ENCODE data around the gene NR1H3.
A peak's percentile ranks its signal among the peaks of the same experiment; 100 is the strongest.

The NR1H3 gene

GRCh38 chr11:47243454-47243853 is 14.3 kb upstream of the NR1H3 start:
- no peak for DNase-seq (ENCODE audit: low read depth in 3 of 3, low spot score in 1 of 3)

- DNase-seq (ENCODE audit: low read depth in 3 of 3, low spot score in 1 of 3) = no peak
These were observed 13.1 kb upstream of the NR1H3 start for GRCh38 chr11:47244448-47245350.

GRCh38 chr11:47245611-47246357 is 12.0 kb upstream of the NR1H3 start:
- no peak for DNase-seq (ENCODE audit: low read depth in 3 of 3, low spot score in 1 of 3)

- no peak for DNase-seq (ENCODE audit: low read depth in 3 of 3, low spot score in 1 of 3)
These were observed 10.3 kb upstream of the NR1H3 start for GRCh38 chr11:47247502-47247901.

GRCh38 chr11:47248304-47248663 is 9.5 kb upstream of the NR1H3 start:
- DNase-seq (ENCODE audit: low read depth in 3 of 3, low spot score in 1 of 3) = no peak

GRCh38 chr11:47248664-47249377 is 9.0 kb upstream of the NR1H3 start, which contains the start of gene ACP2:
TSS of gene ACP2 (minus strand) at chr11:47248814. CDS start at chr11:47248789, 25 bp downstream.
- peak; percentile 71 to 75 (median 74) for DNase-seq (ENCODE audit: low read depth in 3 of 3, low spot score in 1 of 3)

- DNase-seq (ENCODE audit: low read depth in 3 of 3, low spot score in 1 of 3) = no peak
These were observed 8.4 kb upstream of the NR1H3 start for GRCh38 chr11:47249378-47249715.

GRCh38 chr11:47251751-47252150 is 6.0 kb upstream of the NR1H3 start:
- DNase-seq (ENCODE audit: low read depth in 3 of 3, low spot score in 1 of 3) = no peak

- no peak for DNase-seq (ENCODE audit: low read depth in 3 of 3, low spot score in 1 of 3)
These were observed 4.1 kb upstream of the NR1H3 start for GRCh38 chr11:47253660-47254059.

GRCh38 chr11:47254386-47254785 is 3.4 kb upstream of the NR1H3 start:
- DNase-seq (ENCODE audit: low read depth in 3 of 3, low spot score in 1 of 3) = no peak

GRCh38 chr11:47256374-47256773 is 1.4 kb upstream of the NR1H3 start:
- no peak for DNase-seq (ENCODE audit: low read depth in 3 of 3, low spot score in 1 of 3)

GRCh38 chr11:47257177-47257516 is 649 bp upstream of the NR1H3 start:
- no peak for DNase-seq (ENCODE audit: low read depth in 3 of 3, low spot score in 1 of 3)

GRCh38 chr11:47258317-47258902 is 614 bp downstream of the NR1H3 start:
- no peak for DNase-seq (ENCODE audit: low read depth in 3 of 3, low spot score in 1 of 3)

- no peak for DNase-seq (ENCODE audit: low read depth in 3 of 3, low spot score in 1 of 3)
These were observed 1.6 kb downstream of the NR1H3 start for GRCh38 chr11:47259232-47259977.

- DNase-seq (ENCODE audit: low read depth in 3 of 3, low spot score in 1 of 3) = no peak
These were observed 2.6 kb downstream of the NR1H3 start for GRCh38 chr11:47260366-47260765.

- no peak for DNase-seq (ENCODE audit: low read depth in 3 of 3, low spot score in 1 of 3)
These were observed 3.5 kb downstream of the NR1H3 start for GRCh38 chr11:47261291-47261800.

GRCh38 chr11:47264119-47264518 is 6.3 kb downstream of the NR1H3 start:
- DNase-seq (ENCODE audit: low read depth in 3 of 3, low spot score in 1 of 3) = no peak

GRCh38 chr11:47264521-47264920 is 6.7 kb downstream of the NR1H3 start:
- DNase-seq (ENCODE audit: low read depth in 3 of 3, low spot score in 1 of 3) = no peak

- DNase-seq (ENCODE audit: low read depth in 3 of 3, low spot score in 1 of 3) = no peak
These were observed 10.1 kb downstream of the NR1H3 start for GRCh38 chr11:47267876-47268275.

- no peak for DNase-seq (ENCODE audit: low read depth in 3 of 3, low spot score in 1 of 3)
These were observed 10.7 kb downstream of the NR1H3 start for GRCh38 chr11:47268448-47269001.

Measured in stimulated activated CD4-positive, alpha-beta T cell treated with anti-CD3 and anti-CD28 coated beads, TNF-alpha, amount 100 ng/mL, for 1 hour (primary cell).